ENCODE results near the gene BDKRB2.

- TF ChIP-seq, protein P1, sequence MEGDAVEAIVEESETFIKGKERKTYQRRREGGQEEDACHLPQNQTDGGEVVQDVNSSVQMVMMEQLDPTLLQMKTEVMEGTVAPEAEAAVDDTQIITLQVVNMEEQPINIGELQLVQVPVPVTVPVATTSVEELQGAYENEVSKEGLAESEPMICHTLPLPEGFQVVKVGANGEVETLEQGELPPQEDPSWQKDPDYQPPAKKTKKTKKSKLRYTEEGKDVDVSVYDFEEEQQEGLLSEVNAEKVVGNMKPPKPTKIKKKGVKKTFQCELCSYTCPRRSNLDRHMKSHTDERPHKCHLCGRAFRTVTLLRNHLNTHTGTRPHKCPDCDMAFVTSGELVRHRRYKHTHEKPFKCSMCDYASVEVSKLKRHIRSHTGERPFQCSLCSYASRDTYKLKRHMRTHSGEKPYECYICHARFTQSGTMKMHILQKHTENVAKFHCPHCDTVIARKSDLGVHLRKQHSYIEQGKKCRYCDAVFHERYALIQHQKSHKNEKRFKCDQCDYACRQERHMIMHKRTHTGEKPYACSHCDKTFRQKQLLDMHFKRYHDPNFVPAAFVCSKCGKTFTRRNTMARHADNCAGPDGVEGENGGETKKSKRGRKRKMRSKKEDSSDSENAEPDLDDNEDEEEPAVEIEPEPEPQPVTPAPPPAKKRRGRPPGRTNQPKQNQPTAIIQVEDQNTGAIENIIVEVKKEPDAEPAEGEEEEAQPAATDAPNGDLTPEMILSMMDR (IDR thresholded peaks at IDR 0.05 in 8 of 11, conservative IDR thresholded peaks at IDR 0.05 in 3 of 11), result no peak
- no peak for TF ChIP-seq POLR2A (IDR thresholded peaks at IDR 0.05)
These were observed 10.4 kb upstream of the BDKRB2 start for GRCh38 chr14:96194262-96194656.

Measured in spleen (tissue), 7 donors.